ENCODE data around the gene MKLN1.
"Not testable (repeated sequence)": the region's sequence is repeated elsewhere in the genome, so short reads cannot be mapped to it uniquely, and the experiment has no call there.

The MKLN1 gene

DNA sequence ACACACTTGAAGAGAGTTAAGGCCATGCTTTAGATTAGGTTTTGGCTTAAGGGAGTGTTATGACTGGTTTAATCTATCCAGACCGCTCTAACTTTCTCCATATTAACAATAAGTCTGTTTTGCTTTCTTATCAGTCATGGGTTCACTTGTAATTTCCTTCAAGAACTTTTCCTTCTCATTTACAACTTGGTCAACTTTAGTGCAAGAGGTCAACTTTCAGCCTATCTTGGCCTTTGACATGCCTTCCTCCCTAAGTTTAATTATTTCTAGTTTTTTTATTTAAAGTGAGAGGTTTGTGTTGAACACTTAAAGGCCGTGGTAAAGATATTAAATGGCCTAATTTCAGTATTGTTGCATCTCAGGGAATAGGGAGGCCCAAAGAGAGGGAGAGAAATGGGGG, 75.6 kb downstream of the MKLN1 start:
- no peak for DNase-seq

DNA sequence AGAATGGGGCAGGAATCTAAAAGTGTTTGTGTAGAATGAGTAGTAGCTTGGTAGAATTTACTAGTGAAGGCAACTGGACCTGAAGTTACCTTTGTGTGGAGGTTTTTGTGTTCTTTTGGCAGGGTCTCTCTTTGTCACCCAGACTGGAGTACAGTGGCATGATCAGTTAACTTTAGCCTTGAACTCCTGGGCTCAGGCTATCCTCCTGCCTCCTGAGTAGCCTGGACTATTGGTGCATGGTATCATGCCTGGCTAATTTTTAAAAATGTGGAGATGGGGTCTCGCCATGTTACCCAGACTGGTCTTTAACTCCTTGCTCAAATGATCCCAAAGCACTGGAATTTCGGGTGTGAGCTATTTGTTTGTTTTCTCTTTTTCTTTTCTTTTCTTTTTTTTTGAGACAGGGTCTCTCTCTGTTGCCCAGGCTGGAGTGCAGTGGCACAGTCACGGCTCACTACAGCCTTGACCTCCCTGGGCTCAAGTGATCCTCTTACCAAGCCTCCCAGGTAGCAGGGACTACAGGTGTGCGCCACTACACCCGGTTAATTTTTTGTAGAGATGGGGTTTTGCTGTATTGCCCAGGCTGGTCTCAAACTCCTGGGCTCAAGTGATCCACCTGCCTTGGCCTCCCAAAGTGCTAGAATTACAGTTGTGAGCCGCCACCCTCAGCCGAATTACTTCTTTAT, 76.7 kb downstream of the MKLN1 start:
- no peak for DNase-seq

DNA sequence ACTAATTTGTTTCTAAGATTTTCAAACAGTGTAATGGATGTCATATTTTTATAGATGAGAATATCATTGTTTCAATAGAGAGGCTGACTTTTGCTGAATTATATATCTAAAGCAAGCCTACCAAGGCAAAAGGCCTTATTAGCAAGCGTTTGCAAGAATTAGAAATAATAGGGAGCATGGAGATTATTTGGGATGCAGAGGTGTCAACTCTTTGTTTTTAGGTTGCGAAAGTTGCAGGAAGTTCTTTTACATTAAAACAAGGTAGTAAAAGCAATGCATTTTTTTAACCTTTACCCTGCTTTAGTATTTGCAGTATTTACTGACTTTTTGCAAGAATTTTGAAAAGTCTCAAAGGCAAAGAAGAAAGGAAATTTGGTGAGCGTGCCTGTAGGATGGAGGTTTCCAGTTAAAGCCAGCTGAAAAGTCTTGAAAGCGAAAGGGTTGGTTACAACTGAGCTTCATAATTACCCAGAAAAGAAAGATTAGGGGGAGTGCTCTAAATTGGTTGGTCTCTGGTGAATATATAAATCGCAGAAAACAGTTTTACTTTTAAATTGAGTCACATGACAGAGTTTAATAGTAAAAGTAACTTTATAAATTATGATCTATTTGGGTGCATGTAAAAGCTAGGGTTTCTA, 81.6 kb downstream of the MKLN1 start:
- DNase-seq, result no peak

DNA sequence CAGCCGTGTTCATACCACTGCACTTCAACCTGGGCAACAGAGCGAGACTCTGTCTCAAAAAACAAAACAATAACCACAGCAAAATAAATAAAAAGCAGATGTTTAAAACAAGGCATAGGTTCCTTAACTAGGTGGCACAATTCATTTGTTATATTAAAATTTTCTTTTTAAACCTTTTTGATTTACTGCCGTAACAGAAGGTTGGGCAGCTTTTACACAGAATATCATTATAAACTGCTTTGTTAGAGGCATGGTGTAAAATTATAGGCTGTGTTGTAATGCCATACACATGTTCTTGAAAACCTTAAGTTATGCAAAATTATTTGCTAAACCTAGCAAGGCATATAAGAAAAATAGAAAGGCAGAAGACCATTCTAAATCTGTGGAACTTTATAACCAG, 84.4 kb downstream of the MKLN1 start:
- DNase-seq, result no peak

DNA sequence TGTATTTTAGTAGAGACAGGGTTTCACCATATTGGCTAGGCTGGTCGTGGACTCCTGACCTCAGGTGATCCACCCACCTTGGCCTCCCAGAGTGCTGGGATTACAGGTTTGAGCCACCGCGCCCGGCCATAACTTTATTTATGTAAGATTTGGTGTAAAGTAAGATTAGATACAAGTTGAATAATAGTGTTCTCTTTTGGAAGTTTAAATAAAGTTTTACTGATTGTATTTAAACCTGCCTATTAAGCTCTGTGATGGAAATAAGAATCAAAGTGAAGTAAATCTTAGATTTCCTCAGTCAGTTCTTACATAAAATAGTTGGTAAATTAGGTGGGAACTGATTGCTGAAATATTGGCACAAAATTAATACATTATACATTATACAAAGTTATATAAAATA, 86.0 kb downstream of the MKLN1 start:
- no peak for DNase-seq

DNA sequence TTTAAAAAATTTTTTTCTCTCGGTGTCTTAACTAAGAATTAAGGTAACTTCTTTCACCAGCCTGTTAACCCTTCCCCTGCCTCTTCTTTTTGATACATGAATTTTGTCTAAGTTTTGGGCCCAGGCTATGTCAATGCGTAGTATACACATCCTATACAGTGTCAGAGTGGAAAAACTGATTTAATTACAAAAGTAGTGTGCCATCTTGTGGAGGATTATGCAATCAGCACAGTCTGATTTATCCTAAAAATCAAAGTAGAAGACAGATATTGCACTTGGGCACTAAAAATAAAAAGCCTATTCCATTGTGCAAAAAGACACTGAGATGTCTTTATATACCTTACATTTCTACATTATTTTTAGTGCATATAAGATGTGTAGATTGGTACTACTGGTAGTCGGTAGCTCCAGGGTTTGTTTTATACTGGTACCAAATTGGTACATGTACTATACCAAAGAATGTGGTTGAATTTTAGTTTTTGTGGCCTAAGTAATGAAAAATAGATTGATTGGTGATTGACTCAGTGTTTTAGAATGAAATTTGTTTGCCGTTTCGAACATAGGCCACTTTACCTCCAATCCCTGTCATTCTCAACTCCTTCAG, 96.6 kb downstream of the MKLN1 start:
- DNase-seq, result no peak

DNA sequence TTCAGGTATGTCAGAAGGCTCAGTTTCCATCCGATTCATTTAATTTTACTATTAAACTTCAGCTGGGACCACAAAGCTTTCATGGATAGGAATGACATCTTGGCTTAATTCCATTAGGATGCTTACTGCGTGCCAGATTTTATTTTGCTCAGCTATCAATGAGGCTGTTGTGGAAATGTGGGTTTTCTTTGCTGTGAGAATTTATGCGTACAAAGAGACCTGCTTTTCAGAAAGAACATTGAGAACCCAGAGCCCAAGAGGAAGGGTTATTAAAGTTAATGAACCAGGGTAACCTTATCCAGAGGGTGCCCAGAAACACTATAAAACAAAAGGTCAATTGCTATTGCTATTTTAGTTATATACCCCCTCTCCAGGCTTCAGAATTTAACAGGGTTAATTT, 98.3 kb downstream of the MKLN1 start:
- no peak for DNase-seq

DNA sequence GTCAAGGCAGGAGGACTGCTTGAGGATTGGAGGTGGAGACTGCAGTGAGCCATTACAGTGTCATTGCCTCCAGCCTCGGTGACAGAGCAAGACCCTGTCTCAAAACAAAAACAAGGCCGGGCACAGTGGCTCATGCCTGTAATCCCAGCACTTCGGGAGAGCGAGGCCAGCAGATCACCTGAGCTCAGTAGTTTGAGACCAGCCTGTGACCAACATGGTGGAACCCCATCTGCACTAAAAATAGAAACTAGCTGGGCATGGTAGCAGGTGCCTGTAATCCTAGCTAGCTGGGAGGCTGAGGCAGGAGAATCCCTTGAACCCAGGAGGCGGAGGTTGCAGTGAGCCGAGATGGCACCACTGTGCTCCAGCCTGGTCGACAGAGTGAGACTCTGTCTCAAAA, 103.2 kb downstream of the MKLN1 start:
- DNase-seq, result not testable (repeated sequence)

DNA sequence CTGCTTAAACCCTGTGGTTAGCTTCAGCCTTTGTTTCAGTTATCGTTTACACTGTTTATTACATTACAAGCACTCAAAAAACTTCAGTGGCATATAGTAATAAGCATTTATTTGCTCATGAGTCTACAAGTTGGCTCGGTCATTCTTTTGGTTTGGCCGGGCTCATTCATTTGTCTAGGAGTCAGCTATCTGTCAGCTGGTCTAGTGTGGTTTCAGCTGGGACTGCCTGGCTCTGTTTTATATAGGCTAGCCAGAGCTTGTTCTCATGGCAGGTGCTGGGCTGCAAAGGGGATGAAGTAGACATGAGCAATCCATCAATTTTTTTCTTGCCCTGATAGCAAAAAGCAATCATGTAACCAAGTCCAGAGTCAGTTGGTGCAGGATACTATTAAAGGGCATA, 103.6 kb downstream of the MKLN1 start:
- DNase-seq, result no peak

DNA sequence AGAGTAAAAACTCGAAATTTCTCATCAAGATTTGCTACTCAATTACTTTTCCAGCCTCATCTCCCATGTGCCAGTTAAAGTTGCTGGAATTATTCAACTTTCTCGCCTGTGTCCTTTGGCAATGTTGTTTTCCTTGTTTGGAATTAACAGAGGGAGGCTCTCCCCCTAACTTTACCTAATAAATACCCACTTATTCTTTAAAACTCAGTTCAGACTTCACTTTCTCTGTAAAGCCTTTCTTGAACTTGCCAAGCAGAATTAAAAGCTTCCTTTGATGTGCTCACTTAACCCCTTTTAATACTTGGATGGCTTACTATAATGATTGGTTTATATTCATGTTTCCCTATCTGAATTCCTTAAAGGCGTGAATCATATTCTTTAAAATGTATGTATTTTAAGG, 104.1 kb downstream of the MKLN1 start:
- DNase-seq, result no peak

DNA sequence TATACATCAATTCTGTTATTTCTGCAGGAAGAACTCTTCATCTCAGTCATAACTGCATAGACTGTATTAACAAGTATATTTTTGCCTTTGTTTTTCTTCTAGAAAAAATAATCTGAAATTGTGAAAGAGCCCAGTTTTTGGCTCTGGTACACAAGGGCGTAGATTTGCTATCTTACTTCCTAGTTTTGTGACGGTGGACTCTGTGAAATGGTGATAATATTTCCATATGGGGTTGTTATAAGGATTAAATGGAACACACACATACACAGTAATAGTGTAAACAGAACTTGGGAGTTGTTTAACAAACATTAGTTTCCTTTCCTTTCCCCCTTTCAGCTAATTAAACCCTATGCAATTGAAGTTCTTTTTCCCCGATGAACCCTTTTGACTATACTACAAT, 108.7 kb downstream of the MKLN1 start:
- DNase-seq, result no peak

DNA sequence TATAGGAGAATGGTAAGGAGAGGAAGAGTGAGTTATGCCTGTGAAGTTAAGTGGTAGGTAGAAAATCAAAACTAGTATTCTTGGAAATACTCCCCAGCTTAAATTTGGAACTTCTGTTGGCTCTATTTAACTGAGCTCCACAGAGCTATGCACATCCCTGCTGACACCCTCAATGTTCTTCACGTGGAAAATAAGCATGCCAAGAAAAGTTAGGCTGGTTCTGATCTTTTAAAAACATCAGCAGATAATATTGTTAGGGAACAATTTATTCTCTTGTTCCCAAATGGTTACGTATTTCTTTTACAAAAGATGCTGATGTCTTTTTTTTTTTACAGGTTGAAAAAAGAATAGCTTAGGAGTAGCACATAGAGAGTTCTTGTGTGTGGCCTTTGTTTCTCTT, 111.3 kb downstream of the MKLN1 start:
- DNase-seq, result no peak

DNA sequence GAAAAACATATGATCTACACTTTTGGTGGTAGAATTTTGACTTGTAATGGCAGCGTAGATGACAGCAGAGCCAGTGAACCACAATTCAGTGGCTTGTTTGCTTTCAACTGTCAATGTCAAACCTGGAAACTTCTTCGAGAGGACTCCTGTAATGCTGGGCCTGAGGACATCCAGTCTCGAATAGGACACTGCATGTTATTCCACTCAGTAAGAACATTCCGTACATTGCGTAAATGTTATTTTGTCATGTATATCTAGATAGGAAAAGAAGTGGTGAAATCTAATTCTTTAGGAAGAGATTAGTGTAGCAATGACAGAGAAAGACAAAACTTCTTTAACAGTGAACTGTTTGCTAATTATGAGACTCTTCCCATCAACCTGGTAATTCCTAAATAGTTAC, 115.8 kb downstream of the MKLN1 start:
- DNase-seq, result no peak

DNA sequence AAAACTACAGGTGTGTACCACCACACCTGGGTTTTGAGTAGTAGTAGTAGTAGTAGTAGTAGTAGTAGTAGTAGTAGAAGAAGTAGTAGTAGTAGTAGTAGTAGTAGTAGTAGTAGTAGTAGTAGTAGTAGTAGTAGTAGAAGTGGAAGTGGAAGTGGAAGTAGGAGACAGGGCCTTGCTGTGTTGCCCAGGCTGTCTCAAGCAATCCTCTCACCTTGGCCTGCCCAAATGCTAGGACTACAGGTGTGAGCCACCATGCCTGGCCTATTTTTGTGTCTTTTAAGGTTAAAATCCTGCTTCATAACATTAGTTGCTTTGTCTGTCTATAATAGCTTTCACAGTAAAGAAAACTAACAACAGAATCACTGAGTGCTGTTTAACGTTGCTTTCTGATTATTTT, 117.0 kb downstream of the MKLN1 start:
- no peak for DNase-seq

DNA sequence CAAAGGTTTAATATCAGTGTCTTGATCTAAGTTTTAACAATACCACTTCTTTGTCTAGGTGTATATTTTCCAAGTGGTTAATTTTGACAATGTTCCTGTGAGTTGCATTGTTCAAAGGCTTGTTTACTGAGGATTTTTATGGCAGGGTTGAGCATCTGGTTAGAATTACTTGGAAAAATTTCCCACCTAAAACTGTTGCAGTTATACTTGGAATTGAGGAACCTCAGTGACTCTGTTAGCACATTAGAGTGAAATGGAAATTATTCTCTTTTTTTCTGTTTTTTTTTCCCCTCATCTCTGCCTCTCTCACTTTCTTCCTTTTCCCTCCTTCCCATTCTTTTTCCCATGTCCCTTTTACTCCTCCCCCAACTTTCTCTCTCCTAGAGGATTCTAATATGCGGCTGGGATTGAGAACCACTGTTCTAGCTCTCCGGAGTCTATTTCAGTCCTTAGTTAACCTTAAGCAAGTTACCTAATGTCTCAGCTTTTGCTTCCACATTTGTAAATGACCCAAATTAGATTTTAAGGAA, 121.8 kb downstream of the MKLN1 start:
- DNase-seq, result no peak

DNA sequence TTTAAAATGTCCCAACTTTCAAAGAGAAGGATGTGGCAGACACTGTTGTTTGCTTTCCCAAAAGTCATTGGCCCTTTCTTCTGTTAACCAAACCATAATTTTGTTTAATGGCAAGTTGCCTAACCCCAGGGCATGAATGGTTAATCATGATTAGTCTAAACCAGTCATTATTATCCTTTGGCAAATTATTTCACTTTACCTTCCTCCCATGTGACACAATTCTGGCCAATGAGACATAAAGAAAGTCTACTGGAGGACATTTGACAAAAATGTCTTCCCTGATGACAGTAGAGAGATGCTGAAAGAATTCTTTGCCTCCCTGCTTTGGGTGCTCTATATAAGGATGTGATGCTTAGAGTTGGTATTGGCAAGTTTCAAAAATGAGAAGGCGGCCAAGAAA, 126.8 kb downstream of the MKLN1 start:
- DNase-seq, result no peak

DNA sequence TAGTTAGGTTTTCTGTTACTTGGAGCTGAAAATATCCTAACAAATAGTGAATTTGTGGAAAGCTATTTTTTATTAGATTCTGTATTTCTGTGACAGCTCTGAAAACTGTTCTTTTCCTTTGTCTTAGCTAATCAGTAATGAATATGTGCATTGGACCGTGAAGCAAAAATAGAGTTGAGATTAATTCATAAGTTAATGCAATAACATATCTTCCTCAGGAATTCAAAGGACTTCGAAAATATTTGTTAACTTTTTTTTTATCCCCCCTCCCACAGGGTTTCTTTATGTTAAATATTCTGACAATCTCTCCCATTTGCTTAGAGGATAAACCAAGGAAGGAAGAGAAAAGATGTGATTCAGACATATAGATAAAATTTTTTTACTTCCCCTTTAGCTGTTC, 127.3 kb downstream of the MKLN1 start:
- no peak for DNase-seq

DNA sequence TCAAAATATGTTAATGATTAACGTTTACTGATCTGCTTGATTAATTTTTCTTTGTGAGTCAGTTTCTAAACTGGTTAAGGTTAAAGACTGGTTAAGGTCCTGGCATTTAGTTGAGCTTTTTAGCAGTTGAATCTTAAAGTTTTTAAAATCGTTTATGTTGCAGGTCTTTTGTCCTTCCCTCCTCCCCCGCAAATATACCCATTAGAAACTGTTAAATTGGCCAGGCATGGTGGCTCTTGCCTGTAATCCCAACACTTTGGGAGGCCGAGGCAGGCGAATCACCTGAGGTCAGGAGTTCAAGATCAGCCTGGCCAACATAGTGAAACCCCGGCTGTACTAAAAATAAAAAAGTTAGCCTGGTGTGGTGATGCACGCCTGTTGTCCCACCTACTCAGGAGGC, 127.9 kb downstream of the MKLN1 start:
- no peak for DNase-seq

DNA sequence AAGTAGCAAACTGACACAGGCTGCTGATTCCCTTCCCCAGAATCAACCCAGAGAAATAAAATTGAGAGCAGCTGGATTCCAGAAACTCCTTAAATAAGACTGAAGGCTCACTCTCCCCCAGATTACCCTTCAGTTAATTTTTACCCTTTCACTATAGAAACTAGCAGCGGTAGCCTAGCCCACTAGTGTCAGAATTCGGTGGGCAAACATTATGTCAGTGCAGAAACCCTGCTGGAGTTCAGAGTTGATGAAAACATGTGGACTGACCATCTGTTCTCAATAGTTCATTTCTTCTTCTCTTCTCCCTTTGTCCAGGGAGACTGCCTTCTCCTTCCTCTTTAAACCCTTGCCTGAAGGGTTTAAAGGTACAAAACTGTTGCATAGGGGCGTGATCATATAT, 128.7 kb downstream of the MKLN1 start:
- DNase-seq, result no peak

DNA sequence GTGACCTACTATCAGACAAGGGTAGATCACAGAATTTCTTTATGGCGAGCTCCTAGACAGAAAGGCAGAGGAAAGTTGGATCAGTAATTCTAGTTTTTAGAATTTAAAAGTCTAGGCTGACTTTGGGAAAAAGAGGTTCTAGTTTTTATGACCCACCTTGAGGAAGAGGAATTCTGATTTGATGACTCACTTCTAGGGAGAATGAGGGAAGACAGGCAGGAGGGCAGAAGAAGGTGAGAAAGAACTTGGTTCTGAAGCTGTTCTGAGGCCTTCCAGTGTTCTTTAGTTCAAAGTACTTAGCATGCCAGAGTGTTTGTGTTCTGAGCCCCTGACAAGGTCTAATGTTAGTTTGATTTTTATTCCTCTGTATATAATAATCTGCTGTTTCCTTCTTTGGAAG, 131.6 kb downstream of the MKLN1 start:
- no peak for DNase-seq

DNA sequence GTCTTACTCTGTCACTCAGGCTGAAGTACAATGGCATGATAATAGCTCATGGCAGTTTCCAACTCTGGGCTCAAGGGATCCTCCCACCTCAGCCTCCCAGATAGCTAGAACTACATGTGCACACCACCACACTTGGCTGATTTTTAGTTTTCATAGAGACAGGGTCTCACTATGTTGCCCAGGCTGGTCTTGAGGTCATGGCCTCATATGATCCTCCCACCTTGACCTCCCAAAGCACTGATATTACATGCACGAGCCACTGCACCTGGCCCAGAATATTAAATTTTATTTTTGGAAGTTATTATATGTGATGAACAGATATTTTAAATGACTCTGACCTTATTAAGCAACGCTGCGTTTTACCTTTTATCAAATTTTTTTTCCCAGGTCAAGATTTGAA, 134.4 kb downstream of the MKLN1 start:
- no peak for DNase-seq

DNA sequence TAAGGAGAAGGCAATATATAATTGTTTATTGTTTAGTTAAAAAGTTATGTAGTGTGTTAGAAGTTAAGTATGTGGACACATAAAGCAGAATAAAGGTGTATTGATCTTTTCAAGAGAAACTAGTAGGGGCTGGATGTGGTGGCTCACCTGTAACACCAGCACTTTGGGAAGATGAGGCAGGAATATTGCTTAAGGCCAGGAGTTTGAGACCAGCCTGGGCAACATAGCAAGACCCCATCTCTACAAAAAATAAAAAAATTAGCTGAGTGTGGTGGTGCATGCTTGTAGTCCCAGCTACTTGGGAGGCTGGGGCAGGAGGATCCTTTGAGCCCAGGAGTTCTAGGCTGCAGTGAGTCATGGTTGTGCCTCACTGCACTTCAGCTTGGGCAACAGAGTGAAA, 135.0 kb downstream of the MKLN1 start:
- not testable (repeated sequence) for DNase-seq

DNA sequence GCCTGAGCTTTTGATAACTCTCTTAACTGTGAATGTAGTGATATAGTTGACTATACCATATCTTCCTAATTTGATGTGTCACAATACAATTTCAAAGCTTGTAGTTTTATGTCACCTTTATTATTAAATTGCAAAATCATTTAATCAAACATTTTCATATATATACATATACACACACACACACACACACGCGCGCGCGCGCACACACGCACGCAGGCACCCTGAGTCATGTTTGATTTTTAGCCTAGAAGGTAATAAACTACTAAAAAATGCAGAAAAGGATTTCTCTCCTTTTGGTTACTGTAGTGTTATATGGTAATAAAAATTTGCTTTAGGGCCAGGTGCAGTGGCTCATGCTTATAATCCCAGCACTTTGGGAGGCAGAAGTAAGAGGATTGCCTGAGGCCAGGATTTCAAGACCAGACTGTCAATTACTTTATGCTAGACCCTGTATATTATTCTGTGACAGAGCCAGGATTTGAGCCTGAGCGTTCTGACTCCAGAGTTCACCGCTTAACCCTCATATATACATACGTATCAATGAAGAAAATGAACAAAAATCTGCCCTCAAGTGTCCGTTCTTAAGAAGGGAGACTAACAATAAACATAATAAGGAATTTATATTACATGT, 139.2 kb downstream of the MKLN1 start:
- no peak for DNase-seq

DNA sequence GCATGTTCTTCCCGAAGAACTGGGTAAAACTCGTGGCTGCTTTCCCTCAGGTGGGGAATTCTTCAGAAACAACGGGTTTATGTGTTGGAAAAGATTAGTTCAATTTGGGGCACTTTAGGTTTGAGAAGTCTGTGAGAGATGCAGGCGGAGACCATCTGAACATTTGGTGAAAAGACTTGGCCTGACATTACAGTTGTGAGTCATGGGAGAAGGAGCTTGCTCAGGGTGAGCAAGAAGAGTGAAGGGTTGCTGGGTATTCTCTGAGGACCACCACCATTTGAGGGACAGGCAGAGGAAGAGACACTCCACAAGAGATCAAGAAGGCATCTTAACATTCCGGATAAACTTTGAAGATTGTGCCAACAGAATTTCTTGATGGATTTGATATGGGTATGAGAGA, 140.1 kb downstream of the MKLN1 start:
- DNase-seq, result no peak

Measured in activated T-cell treated with anti-CD3 and anti-CD28 coated beads for 4 hours (primary cell).